Posterior cingulate gyrus (tissue), 11 donors: ENCODE measurements around the gene KCNJ8.
A peak's percentile ranks its signal among the peaks of the same experiment; 100 is the strongest.
"Not testable (repeated sequence)": the region's sequence is repeated elsewhere in the genome, so short reads cannot be mapped to it uniquely, and the experiment has no call there.

Experiments
- DNase-seq, 10 donors: peaks; one replicate each; pipeline versions ENCODE4 v3.0.0 to v3.0.0-alpha.2; 2020 to 2021; ENCODE audit warnings: mixed read lengths in 3 of 10
- intact Hi-C: fragments of 100-400 bp; cut with DNase I; formaldehyde crosslinking; loops from one replicate; pipeline ENCODE4 v1.15.1; 2023

The KCNJ8 gene

DNA sequence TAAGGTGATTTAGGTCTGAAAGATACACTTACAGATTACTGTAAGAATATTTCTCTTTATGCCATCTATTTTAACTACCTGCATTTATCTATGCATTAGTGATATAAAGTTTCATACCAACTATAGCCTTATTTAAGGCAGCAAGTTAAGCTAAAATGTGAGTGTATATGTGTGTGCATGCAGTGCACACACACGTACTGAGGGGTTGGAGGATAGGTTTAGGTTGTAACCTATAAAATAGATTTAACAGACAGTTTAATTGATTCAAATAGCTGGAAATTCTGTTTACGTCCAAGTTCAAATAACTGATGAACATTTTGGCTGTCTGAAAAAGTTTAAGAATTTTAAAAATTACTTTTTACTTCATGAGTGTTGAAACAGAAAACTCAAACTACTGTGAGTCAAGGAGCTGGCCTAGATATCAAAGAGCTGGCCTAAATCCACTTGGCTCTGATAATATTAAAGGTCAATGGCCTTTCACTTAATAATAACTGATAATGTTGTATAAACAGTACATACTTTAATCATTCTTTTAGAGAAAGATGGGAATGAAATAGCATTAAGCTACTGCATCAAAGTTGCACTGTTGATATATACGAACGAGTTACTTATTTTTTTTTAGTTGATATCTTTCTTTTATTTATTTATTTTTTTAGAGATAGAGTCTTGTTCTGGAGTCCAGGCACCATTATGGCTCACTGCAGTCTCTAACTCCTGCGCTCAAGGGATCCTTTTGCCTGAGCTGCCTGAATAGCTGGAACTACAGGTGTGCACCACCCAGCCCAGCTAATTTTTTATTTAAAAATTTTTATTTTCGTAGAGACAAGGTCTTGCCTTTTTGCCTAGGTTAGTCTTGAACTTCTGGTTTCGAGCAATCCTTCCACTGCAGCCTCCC, 13.8 kb upstream of the KCNJ8 start:
- intact Hi-C loops: no loop called here
- DNase-seq: no peak

GRCh38 chr12:21786041-21786531, 11.6 kb upstream of the KCNJ8 start:
- intact Hi-C loops: no loop called here
- DNase-seq: no peak

- intact Hi-C loops: not testable (repeated sequence)
Observed at GRCh38 chr12:21782723-21783122, 8.2 kb upstream of the KCNJ8 start.

DNA sequence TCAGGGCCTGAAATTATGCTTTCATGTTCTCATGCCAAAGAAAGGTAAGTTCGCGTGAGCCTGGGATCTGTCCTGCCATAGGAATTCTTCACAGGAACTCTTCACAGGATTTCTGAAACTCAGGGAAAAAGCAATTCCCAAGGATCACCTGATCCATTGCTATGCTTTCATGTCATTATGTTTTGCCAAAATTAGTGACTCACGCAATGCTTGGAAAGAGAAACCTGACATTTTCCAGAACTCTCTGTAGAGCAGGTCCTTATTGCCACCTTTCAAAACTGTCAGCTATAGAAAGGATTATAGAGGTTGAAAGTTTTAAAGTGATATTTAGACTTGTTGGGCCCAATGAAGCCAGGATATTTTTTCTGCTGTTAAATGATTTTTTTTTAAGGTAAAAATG, 6.3 kb upstream of the KCNJ8 start:
- intact Hi-C loops: no loop called here
- no peak for DNase-seq

More at GRCh38 chr12:21782723-21783122, 8.2 kb upstream of the KCNJ8 start:
- DNase-seq: not testable (repeated sequence)

- intact Hi-C loops: no loop called here
- DNase-seq: no peak
Observed at GRCh38 chr12:21776175-21776574, 1.7 kb upstream of the KCNJ8 start.

DNA sequence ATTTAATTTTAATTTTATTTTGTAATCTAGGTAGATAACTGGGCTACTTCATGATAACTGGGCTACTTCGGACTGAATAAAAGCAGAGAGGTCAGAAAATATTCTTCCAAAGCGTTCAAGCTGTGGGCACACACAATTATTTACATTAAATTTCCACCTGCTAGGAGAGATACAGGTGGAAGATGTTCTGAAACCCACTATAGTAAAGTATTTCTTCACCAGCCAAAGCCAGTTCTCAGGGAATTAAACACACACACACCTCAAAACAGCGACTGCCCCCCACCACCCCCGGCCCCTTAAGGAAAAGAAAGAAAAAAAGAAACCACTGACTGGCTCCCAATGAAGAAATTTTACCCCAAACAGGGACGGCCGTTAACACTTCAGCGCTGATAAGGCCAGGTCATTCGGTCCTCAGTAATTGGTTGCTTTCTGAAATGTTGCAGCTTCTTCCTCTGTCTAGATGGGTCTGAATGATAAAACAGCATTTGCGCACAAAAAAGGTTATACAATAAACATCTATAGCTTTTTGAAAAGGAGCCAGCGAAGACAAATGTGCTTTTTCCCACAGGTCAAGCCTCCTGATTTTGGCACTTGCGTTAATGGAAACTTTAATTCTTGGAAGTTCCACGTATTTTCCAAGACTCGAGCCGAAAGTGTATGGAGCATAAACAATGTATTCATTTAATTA, 771 bp upstream of the KCNJ8 start:
- intact Hi-C loops: no loop called here
- DNase-seq: no peak

- intact Hi-C loops: no loop called here
- no peak for DNase-seq
Observed at GRCh38 chr12:21773806-21774205, 700 bp downstream of the KCNJ8 start.

DNA sequence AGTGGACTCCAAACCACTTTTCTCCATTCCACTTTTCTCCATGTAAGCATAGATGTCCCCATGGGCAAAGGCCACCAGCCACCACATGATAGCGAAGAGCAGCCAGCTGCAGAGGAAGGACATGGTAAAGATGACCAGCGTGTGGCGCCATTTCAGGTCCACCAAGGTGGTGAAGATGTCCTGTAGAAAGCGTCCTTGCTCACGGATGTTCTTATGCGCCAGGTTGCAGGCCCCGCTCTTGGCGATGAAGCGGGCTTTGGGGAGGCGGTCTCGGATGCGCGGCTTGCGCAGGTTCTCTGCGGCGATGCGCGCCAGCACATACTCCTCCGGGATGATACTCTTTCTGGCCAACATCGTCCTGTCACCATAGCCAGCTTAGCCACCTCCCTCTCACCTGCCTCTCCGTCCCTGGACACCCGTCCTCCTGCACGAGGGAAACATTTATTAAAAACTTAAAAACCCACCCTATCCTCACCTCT, 1.2 kb downstream of the KCNJ8 start:
- peak in 4 of 10 donors; percentile 22 to 86 (median 76) for DNase-seq
- intact Hi-C loops: no loop called here

GRCh38 chr12:21771311-21771710, 3.2 kb downstream of the KCNJ8 start:
- intact Hi-C loops: no loop called here
- DNase-seq: no peak

GRCh38 chr12:21769307-21769706, 5.2 kb downstream of the KCNJ8 start:
- no peak for DNase-seq
- intact Hi-C loops: no loop called here

- DNase-seq: no peak
- intact Hi-C loops: no loop called here
Observed at GRCh38 chr12:21766403-21766802, 8.1 kb downstream of the KCNJ8 start.

GRCh38 chr12:21764950-21765349, 9.6 kb downstream of the KCNJ8 start:
- DNase-seq: no peak
- intact Hi-C loops: no loop called here

- DNase-seq: no peak
- intact Hi-C loops: no loop called here
Observed at GRCh38 chr12:21764065-21764464, 10.4 kb downstream of the KCNJ8 start.

GRCh38 chr12:21763531-21763930, 11.0 kb downstream of the KCNJ8 start:
- intact Hi-C loops: no loop called here

DNA sequence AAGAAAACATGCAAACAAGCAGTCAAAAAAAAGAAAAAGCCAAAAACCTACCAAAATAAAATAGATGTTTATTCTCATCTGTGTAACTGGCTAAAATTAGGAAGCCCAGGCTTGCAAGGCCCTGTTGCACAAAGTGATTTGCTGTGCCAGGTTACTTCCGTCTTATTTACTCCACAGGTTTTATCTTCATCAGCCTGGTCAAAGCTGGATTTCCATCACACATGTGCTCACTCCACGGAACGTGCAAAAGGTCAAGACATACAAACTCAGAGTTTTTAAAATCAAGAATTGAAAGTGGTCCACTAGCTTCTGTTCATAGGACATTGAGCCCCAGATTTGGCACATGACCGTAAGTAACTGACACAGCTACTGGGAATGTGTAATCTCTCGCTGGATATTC, 14.8 kb downstream of the KCNJ8 start:
- DNase-seq: no peak
- intact Hi-C loops: no loop called here

More at GRCh38 chr12:21763531-21763930, 11.0 kb downstream of the KCNJ8 start:
- DNase-seq: no peak

DNA sequence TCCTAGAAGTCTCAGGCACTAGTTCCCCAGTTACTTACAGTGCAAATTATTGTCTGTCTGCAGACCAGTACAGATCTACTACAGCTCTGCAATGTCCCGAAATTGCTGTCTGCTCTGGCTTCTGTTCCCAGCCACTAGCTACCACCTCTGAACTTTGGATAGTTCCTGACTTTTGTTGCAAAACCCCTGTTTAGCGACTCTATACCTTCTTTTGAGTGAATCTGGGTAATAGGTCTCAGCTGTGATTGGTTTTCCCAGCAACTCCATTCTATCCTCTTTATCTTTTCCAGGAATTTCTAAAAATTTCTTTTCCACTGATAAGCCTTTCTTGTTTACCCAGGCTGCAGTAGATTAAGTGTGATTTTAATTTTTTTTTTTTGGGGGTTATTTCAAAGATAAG, 16.8 kb downstream of the KCNJ8 start:
- DNase-seq: no peak
- intact Hi-C loops: no loop called here

GRCh38 chr12:21756699-21757098, 17.8 kb downstream of the KCNJ8 start:
- intact Hi-C loops: no loop called here
- no peak for DNase-seq

GRCh38 chr12:21751517-21751916, 23.0 kb downstream of the KCNJ8 start:
- intact Hi-C loops: no loop called here
- no peak for DNase-seq

- intact Hi-C loops: no loop called here
Observed at GRCh38 chr12:21745258-21745657, 29.2 kb downstream of the KCNJ8 start.

GRCh38 chr12:21731144-21731543, 43.4 kb downstream of the KCNJ8 start:
- no peak for DNase-seq
- intact Hi-C loops: no loop called here

More at GRCh38 chr12:21745258-21745657, 29.2 kb downstream of the KCNJ8 start:
- DNase-seq: no peak

GRCh38 chr12:21725731-21726130, 48.8 kb downstream of the KCNJ8 start:
- intact Hi-C loops: no loop called here
- no peak for DNase-seq
